ENCODE results near the gene TPCN2.
"Not testable (repeated sequence)": the region's sequence is repeated elsewhere in the genome, so short reads cannot be mapped to it uniquely, and the experiment has no call there.

Gene TPCN2

DNA sequence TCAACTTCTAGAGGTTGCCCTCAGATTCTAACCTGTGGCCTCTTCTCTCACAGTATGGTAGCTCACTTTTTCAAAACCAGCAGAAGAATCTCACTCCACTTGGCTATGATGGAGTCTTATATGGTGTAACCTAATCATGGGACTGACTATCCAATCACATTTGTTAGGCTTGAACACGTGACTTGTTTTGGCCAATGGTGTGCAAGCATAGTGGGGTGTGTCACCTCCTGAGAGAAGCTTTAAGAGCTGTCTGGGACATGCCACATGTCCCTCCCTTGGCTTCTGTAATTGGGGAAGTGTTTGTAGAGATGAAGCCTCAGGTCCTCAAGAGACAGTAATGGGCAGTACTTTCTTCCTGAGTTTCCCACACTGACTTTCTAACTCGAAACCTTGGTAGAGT lies 94.2 kb downstream of the TPCN2 start:
- DNase-seq = no peak
- H3K27me3 Mint-ChIP-seq = no peaks in the 10 kb centered on the region
- no peak overlapping the region for H3K4me3 Mint-ChIP-seq
- H3K9me3 Mint-ChIP-seq = peaks cover 20% of the 10 kb centered on the region
- H3K4me1 Mint-ChIP-seq (ENCODE audit: low read depth) = peaks cover 13% of the 10 kb centered on the region
- H3K36me3 Mint-ChIP-seq (ENCODE audit: low read depth) = no peaks in the 10 kb centered on the region
- H3K27ac Mint-ChIP-seq = no peak overlapping the region

DNA sequence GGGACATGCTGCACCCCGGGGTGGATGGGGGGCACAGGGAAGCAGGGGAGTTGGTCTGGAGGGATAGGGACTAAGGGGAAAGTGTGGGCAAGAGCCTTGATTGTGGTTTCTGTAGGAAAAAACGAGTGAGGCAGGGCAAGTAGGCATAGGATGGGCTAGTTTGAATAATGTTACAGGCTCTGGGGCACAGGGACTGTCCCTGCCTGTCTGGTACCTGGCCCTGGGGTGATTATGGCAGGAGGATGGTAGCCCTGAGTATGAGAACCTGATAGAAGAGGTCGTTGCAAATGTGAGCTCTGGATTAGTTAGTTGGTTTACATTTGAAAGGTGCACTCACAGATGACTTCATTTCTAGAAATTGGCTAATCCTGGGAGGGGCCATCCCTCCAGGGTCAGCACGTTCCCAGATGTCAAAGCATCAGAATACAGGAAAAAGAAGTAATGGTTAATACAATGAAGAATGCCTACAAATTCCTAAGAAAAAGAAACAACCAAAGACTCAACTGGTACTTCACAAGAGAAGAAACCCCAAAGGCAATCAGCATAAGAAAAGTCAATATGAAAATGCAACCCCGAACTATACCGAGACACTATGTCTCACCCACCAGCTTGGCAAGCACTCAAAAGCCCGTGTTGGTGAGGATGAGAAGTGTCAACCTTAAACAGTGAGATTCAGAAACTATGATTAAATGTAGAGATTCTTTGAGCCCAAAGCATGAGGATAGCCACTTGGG lies 95.8 kb downstream of the TPCN2 start:
- Mint-ChIP-seq H3K9me3 (peaks cover 20% of the 10 kb centered on the region), H3K4me1 (ENCODE audit: low read depth) (peaks cover 13% of the 10 kb centered on the region), H3K36me3 (ENCODE audit: low read depth) (no peaks in the 10 kb centered on the region), H3K4me3 (peak overlapping the region; percentile 3), H3K27ac (peak overlapping the region; percentile 77), H3K27me3 (peaks cover 5% of the 10 kb centered on the region)
- DNase-seq = no peak

DNA sequence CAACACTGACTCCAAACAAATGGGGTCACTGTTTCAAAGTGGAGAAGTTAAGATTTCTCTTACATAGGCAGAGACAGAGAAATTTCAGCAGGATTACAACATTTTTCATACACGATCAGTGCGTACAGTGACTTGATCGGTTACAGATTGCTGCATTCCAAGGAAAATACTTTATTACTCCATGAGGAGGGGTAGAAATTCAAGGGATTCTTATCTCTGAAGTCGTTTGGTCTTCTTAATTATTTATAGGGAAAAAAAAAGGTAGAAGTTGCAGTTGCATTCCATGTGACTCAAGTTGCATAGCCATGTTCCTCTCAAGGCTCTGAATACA lies 96.3 kb downstream of the TPCN2 start:
- Mint-ChIP-seq H3K4me1 (ENCODE audit: low read depth) (peaks cover 13% of the 10 kb centered on the region), H3K27ac (peak overlapping the region; percentile 77), H3K4me3 (no peak overlapping the region), H3K27me3 (peaks cover 5% of the 10 kb centered on the region), H3K9me3 (peaks cover 20% of the 10 kb centered on the region), H3K36me3 (ENCODE audit: low read depth) (no peaks in the 10 kb centered on the region)
- no peak for DNase-seq

DNA sequence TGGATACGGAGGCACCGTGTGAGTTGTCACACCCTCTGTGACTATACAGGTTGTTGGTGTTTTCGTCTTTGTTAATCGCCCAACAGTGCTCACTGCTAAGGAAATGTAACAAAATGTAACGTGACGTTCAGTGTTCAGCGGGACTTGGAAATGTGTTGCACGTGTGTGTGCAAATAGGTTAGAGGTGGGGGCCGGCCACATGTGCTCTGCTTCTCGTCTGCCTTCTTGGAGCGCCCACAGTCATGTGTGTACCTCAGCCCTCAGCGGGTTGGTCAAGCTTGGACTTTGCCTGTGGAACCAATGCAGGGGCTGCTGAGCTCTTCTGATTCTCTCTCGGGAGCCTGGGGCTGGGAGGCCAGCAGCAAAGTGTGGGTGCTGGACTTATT lies 99.6 kb downstream of the TPCN2 start:
- Mint-ChIP-seq H3K4me1 (ENCODE audit: low read depth) (peaks cover 11% of the 10 kb centered on the region), H3K27me3 (peaks cover 6% of the 10 kb centered on the region), H3K9me3 (peaks cover 14% of the 10 kb centered on the region), H3K4me3 (no peak overlapping the region), H3K36me3 (ENCODE audit: low read depth) (no peaks in the 10 kb centered on the region), H3K27ac (no peak overlapping the region)
- DNase-seq = no peak

DNA sequence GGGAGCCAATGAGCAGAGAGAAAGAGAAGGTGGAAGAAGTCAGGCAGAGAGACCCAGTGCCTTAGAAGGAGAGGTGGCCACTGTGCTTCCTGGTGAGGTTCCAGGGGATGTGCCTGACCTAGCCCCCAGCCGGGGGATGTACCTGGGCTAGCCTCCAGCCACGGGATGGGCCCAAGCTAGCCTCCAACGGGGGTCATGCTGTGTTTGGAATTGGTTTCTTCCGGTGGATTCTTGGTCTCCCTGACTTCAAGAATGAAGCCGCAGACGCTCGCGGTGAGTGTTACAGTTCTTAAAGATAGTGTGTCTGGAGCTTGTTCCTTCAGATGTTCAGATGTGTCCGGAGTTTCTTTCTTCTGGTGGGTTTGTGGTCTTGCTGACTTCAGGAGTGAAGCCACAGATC lies 100.1 kb downstream of the TPCN2 start:
- Mint-ChIP-seq H3K27ac (no peak overlapping the region), H3K9me3 (peaks cover 14% of the 10 kb centered on the region), H3K4me1 (ENCODE audit: low read depth) (peaks cover 11% of the 10 kb centered on the region), H3K4me3 (no peak overlapping the region), H3K27me3 (peaks cover 6% of the 10 kb centered on the region), H3K36me3 (ENCODE audit: low read depth) (no peaks in the 10 kb centered on the region)
- no peak for DNase-seq

DNA sequence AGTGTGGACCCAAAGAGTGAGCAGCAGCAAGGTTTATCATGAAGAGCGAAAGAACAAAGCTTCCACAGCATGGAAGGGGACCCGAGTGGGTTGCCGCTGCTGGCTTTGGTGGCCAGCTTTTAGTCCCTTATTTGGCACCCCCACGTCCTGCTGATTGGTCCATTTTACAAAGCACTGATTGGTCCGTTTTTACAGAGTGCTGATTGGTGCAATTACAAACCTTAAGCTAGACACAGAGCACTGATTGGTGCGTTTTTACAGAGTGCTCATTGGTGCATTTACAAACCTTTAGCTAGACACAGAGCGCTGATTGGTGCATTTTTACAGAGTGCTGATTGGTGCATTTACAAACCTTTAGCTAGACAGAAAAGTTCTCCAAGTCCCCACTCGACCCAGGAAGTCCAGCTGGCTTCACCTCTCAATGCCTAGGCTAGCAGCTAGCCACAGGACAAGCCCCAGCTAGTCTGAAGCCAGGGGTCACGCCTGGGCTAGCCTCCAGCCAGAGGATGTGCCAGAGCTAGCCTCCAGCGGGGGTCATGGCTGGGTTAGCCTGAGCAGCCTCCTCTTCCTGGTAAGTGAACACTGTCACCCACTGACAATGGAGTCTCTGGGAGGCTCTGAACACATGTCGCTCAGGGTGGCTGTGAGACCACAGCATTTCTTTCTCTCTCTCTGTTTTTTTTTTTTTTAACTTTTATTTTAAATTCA lies 100.8 kb downstream of the TPCN2 start:
- H3K27me3 Mint-ChIP-seq; H3K27ac Mint-ChIP-seq; H3K36me3 Mint-ChIP-seq (ENCODE audit: low read depth); H3K4me3 Mint-ChIP-seq; H3K4me1 Mint-ChIP-seq (ENCODE audit: low read depth): not testable (repeated sequence)
- peak; percentile 17 for DNase-seq
- peaks cover 14% of the 10 kb centered on the region for H3K9me3 Mint-ChIP-seq

DNA sequence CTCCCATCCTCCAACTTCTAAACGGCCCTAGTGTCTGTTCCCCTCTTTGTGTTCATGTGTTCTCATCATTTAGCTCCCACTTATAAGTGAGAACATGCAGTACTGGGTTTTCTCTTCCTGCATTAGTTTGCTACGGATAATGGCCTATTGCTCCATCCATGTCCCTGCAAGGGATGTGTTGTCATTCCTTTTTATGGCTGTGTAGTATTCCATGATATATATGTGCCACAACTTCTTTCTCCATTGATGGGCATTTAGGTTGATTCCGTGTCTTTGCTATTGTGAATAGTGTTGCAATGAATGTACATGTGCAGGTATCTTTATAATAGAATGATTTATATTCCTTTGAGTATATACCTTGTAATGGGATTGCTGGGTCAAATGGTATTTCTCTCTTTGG lies 101.4 kb downstream of the TPCN2 start:
- DNase-seq = no peak
- H3K27me3 Mint-ChIP-seq = peaks cover 6% of the 10 kb centered on the region
- no peak overlapping the region for H3K27ac Mint-ChIP-seq
- peaks cover 14% of the 10 kb centered on the region for H3K9me3 Mint-ChIP-seq
- H3K4me3 Mint-ChIP-seq = no peak overlapping the region
- no peaks in the 10 kb centered on the region for H3K36me3 Mint-ChIP-seq (ENCODE audit: low read depth)
- H3K4me1 Mint-ChIP-seq (ENCODE audit: low read depth) = no peaks in the 10 kb centered on the region

DNA sequence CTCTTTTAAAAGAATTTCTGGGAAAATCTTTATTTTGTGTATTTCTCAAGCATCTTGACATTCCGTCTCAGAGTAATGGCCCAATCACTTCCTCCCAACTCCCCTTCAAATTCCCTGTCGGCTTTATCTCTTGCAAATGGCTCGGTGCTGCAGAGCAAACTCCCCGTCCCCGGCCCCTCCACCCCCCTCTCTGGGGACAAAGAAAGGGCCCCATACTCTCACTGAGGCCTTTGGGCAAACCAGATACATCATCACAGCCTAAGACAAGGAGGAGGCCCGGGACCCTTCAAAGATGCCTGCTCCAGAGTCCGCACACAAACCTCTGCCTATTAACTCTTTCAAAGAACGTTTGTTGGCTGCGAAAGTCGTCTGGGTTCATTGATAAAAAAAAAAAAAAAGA lies 103.1 kb downstream of the TPCN2 start:
- H3K36me3 Mint-ChIP-seq (ENCODE audit: low read depth) = no peaks in the 10 kb centered on the region
- H3K4me1 Mint-ChIP-seq (ENCODE audit: low read depth) = peaks cover 10% of the 10 kb centered on the region
- peaks cover 16% of the 10 kb centered on the region for H3K27me3 Mint-ChIP-seq
- no peak for DNase-seq
- H3K4me3 Mint-ChIP-seq = no peak overlapping the region
- H3K9me3 Mint-ChIP-seq = peaks cover 5% of the 10 kb centered on the region
- H3K27ac Mint-ChIP-seq = no peak overlapping the region

DNA sequence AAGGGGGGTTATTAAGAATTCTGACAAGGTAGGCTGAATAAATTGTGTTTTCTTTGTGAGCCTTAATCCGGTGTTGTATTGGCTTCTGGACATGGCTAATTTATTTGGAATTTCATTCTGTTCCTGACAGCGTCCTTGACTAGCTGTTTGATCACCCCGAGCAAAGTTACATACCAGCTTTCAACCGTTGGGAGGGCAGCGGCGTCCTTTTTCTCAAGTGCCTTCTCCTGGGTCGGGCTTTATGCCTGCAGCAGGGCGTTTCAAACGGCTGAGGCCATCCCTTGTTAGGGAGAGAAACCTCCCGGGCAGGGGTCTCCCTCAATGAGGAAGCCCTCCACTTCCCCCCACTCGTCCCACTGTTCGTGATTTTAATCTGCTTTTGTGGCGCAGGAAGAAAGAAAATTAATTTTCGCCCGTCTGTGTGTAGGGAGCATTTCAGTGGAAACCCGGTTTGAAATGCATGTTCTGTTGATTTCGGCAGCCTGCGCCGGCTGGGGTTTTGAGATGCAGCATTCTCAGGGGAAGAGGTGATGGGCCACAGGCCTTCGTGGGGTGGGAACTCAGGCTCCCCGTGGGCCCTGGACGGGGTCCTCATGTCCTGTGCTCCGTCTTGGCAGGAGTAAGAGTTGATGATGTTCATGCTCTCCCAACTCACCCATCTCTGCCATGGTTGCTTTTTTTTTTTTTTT lies 104.1 kb downstream of the TPCN2 start:
- DNase-seq = no peak
- H3K9me3 Mint-ChIP-seq = no peaks in the 10 kb centered on the region
- H3K27me3 Mint-ChIP-seq = peaks cover 19% of the 10 kb centered on the region
- H3K36me3 Mint-ChIP-seq (ENCODE audit: low read depth) = no peaks in the 10 kb centered on the region
- H3K4me3 Mint-ChIP-seq = no peak overlapping the region
- no peak overlapping the region for H3K27ac Mint-ChIP-seq
- peaks cover 10% of the 10 kb centered on the region for H3K4me1 Mint-ChIP-seq (ENCODE audit: low read depth)

DNA sequence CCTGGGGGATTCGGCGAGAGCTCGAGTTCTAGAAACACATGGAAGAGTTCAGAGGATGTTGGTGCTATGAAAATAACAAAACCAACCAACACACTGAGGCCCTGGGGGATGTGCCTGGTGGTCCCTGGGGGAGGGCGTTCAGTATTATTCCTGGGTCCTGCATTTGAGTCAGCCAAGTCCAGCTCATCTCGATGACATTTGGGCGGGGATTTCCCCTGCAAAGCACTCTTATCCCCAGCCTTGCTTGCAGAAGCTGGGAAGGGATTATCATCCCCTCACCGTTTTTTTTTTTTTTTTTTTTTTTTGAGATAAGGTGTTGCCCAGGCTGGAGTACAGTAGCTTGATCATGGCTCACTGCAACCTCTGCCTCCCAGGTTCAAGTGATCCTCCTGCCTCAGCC lies 104.9 kb downstream of the TPCN2 start:
- no peak overlapping the region for H3K27ac Mint-ChIP-seq
- peaks cover 10% of the 10 kb centered on the region for H3K4me1 Mint-ChIP-seq (ENCODE audit: low read depth)
- no peaks in the 10 kb centered on the region for H3K9me3 Mint-ChIP-seq
- peaks cover 22% of the 10 kb centered on the region for H3K27me3 Mint-ChIP-seq
- H3K4me3 Mint-ChIP-seq = no peak overlapping the region
- no peak for DNase-seq
- H3K36me3 Mint-ChIP-seq (ENCODE audit: low read depth) = no peaks in the 10 kb centered on the region

DNA sequence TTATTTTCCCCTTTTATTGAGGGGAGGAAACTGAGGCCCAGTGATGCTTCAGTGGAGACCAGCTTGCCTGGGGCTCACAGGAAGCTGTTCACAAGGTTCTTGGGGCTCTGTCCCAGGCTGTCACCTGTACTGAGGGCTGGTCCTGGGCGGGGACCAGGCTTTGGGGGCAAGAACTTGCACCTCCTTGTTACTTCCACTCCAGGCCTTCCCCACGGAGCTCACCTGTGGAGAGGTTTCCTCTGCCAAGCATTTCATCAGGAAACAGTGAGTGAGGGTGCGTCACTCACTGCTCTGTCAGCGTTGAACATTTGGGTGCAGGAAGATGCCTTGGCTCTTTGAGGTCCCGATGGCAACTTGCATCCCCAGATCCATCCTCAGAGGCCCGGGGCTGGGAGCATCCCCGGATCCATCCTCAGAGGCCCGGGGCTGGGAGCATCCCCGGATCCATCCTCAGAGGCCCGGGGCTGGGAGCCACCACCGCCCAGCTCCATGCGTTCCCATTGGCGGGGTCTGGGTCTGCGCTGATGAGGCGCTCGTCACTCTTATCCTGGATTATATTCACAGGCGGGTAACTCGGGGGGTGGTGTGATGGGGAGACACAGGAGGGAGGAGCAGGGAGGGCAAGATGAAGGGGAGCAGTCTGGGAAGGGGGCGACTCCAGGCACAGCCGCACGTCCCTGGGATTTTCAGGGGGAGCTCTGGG lies 105.6 kb downstream of the TPCN2 start:
- Mint-ChIP-seq H3K9me3 (no peaks in the 10 kb centered on the region), H3K4me3 (no peak overlapping the region), H3K36me3 (ENCODE audit: low read depth) (no peaks in the 10 kb centered on the region), H3K27ac (no peak overlapping the region), H3K4me1 (ENCODE audit: low read depth) (peaks cover 10% of the 10 kb centered on the region), H3K27me3 (peaks cover 25% of the 10 kb centered on the region)
- DNase-seq = no peak

DNA sequence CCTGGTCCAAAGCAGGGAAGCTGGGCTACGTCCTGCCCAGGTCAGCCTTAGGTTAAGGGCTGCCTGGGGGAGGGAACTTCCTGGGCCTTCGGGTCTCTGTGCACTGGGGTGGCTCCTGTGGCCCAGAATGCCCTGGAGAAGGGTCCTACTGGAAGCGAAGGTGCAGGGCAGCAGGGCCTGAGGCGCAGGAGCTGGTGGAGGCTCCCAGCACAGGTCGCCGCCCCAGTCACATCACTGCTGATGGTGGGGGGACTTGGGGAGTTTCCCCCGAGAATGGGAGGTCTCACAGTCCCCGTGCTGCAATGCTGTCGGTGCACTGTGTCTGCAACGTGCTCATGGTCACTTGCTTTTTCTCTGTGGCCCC lies 106.2 kb downstream of the TPCN2 start:
- Mint-ChIP-seq H3K4me3 (no peak overlapping the region), H3K27me3 (peaks cover 25% of the 10 kb centered on the region), H3K27ac (no peak overlapping the region), H3K9me3 (no peaks in the 10 kb centered on the region), H3K36me3 (ENCODE audit: low read depth) (no peaks in the 10 kb centered on the region), H3K4me1 (ENCODE audit: low read depth) (peaks cover 10% of the 10 kb centered on the region)
- DNase-seq = no peak

DNA sequence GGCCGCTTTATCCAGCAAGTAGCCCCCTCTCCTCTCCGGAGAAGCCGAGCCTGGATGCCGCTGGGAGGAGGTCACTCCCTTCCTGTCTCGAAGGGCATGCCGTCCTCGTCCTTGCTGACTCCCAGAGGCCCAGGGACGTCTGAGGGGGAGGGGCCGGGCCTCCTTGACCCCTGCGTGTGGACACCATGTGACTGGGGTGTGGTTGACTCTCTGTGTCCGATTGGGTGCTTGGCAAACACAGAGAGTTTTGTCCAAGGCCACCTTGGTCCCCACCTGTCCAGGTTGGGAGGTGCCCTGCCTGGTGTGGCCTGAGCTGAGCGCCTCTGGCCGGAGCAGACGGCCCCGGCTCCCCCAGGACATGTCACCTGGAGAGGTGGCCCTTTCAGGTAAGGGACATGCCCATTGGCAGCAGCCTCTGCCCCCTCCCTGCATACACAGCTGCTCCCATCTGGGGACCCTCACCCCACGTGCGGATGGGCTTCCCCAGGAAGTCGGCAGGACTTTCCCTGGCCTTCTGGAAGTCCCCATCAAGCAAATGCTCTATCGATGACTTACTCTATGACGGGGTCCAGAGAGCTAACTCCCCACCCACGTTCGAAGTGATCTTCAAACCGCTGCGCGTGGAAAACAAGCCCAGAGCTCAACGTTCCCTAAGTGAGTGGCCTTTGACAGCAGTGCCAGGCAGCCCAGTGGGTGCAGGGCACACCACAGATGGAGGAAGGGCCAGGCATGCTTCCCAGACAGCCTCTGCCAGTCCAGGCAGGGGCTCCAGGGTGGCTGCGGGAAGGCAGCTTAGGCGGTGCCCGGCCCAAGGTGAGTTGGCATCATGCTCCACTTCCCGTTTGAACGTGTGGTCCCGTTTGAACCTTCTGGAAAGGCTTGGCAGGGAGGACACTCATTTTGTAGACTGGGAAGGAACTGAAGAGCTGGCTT lies 106.8 kb downstream of the TPCN2 start, which contains the start of gene SMIM38:
Gene SMIM38 (plus strand): TSS at position 634 of the 933 bp plus-strand sequence. CDS start 1,912 bp downstream, outside the sequence.
- Mint-ChIP-seq H3K4me3 (no peak within 1 kb of the TSS), H3K27ac (peak within 1 kb of the TSS; percentile 29), H3K36me3 (ENCODE audit: low read depth) (no peaks in the 10 kb centered on the region), H3K4me1 (ENCODE audit: low read depth) (peaks cover 10% of the 10 kb centered on the region), H3K9me3 (no peaks in the 10 kb centered on the region), H3K27me3 (peaks cover 23% of the 10 kb centered on the region)
- peak; percentile 32 for DNase-seq

DNA sequence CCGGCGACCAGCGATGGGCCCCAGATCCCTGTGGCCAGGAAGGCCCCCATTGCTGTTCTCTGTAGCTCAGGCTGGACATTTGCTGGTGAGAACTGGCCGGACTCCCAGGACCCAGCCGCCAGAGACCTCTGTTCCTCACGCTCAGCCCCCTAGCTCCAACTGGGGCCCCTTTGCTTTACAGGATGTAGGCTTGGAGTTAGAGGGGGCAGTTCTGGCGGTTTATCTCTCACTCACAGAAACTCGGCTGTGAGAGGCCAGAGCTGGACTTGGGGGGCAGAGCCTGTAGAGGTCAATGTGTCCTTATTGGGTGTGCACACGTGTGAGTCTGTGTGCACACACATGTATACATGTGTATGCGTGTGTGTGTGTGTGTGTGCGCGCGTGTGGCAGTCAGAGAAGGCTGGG lies 107.5 kb downstream of the TPCN2 start:
- H3K4me3 Mint-ChIP-seq = no peak overlapping the region
- no peak overlapping the region for H3K27ac Mint-ChIP-seq
- DNase-seq = no peak
- no peaks in the 10 kb centered on the region for H3K9me3 Mint-ChIP-seq
- H3K36me3 Mint-ChIP-seq (ENCODE audit: low read depth) = no peaks in the 10 kb centered on the region
- peaks cover 10% of the 10 kb centered on the region for H3K4me1 Mint-ChIP-seq (ENCODE audit: low read depth)
- peaks cover 23% of the 10 kb centered on the region for H3K27me3 Mint-ChIP-seq

All from activated T-cell treated with anti-CD3 and anti-CD28 coated beads, Interleukin-2, amount 50 U/mL, for 24 hours (primary cell).